Measurements from ENCODE around the gene PPP6R2. TPM values are rescaled to one million over a fixed set of nuclear protein-coding genes. Genes with fewer than 3 reads are reported as not detected.

PPP6R2 gene
- total RNA-seq, 4 donors from 2014 or later, result 82.8 to 201 (median 111) TPM

DNA sequence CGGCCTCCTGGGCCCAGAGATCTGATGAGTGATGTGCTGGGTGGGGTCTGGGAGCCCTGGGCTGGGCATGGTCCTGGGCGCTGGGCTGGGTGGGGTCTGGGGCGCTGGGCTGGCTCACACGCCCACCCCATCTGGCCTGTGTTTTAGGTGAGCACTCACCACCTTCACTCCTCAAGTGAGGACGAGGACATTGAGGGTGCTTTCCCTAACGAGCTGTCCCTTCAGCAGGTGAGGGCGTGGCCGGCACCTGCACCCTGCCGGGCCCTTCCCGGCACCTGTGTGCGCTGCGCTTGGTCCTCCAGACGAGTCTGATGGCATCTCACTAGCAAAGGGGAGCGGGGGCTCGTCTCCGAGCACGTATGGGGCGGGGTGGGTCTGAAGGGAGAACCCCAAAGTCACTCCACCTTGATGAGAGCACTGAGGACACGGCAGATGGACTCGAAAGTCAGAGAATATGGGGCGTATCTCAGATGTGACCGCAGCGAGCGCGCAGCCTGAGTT is 93.8 kb downstream of the PPP6R2 start:
- Histone ChIP-seq H3K4me1 (no peaks in the 10 kb centered on the region), H3K9me3 (no peaks in the 10 kb centered on the region), H3K27me3 (no peaks in the 10 kb centered on the region), H3K36me3 (peaks cover 0 to 84% (median 0%) of the 10 kb centered on the region in 3 donors), H3K27ac (no peak overlapping the region), H3K4me3 (no peak overlapping the region)
- TF ChIP-seq POLR2A (IDR thresholded peaks at IDR 0.05), result no peak
- TF ChIP-seq, protein P1, sequence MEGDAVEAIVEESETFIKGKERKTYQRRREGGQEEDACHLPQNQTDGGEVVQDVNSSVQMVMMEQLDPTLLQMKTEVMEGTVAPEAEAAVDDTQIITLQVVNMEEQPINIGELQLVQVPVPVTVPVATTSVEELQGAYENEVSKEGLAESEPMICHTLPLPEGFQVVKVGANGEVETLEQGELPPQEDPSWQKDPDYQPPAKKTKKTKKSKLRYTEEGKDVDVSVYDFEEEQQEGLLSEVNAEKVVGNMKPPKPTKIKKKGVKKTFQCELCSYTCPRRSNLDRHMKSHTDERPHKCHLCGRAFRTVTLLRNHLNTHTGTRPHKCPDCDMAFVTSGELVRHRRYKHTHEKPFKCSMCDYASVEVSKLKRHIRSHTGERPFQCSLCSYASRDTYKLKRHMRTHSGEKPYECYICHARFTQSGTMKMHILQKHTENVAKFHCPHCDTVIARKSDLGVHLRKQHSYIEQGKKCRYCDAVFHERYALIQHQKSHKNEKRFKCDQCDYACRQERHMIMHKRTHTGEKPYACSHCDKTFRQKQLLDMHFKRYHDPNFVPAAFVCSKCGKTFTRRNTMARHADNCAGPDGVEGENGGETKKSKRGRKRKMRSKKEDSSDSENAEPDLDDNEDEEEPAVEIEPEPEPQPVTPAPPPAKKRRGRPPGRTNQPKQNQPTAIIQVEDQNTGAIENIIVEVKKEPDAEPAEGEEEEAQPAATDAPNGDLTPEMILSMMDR (IDR thresholded peaks at IDR 0.05), result no peak
- DNase-seq, result no peak

DNA sequence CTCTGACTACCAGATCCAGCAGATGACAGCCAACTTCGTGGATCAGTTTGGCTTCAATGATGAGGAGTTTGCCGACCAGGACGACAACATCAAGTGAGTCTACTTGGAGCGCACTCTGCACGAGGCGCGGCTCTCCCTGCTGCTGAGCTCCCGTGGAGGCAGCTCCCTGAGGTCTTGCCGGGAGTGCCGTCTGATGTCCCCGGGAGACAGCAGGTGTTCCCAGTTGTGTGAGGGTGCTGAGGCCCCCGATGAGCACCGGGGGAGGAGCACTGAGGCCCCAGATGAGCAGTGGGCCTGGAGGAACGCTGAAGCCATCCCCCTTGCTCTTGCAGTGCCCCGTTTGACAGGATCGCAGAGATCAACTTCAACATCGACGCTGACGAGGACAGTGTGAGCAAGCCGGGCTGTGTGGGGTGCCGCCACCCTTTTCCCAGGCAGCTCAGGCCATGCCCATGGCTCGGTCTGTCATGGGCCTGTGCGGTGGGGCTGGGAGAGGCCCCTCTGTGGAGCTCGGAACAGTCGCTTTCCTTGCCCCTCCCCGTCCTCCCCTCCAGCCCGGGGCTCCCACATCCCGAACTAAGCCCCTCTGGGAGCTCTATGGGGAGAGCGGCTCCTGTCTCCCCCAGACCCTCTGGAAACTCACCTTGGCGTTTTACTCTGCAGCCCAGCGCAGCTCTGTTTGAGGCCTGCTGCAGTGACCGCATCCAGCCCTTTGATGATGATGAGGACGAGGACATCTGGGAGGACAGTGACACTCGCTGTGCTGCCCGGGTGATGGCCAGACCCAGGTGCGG is 94.6 kb downstream of the PPP6R2 start:
- TF ChIP-seq, protein P1 (IDR thresholded peaks at IDR 0.05), result no peak
- no peak for TF ChIP-seq POLR2A (IDR thresholded peaks at IDR 0.05)
- Histone ChIP-seq H3K27me3 (no peaks in the 10 kb centered on the region), H3K36me3 (peaks cover 0 to 76% (median 0%) of the 10 kb centered on the region in 3 donors), H3K4me3 (no peak overlapping the region), H3K27ac (no peak overlapping the region), H3K9me3 (no peaks in the 10 kb centered on the region), H3K4me1 (no peaks in the 10 kb centered on the region)
- DNase-seq, result no peak

DNA sequence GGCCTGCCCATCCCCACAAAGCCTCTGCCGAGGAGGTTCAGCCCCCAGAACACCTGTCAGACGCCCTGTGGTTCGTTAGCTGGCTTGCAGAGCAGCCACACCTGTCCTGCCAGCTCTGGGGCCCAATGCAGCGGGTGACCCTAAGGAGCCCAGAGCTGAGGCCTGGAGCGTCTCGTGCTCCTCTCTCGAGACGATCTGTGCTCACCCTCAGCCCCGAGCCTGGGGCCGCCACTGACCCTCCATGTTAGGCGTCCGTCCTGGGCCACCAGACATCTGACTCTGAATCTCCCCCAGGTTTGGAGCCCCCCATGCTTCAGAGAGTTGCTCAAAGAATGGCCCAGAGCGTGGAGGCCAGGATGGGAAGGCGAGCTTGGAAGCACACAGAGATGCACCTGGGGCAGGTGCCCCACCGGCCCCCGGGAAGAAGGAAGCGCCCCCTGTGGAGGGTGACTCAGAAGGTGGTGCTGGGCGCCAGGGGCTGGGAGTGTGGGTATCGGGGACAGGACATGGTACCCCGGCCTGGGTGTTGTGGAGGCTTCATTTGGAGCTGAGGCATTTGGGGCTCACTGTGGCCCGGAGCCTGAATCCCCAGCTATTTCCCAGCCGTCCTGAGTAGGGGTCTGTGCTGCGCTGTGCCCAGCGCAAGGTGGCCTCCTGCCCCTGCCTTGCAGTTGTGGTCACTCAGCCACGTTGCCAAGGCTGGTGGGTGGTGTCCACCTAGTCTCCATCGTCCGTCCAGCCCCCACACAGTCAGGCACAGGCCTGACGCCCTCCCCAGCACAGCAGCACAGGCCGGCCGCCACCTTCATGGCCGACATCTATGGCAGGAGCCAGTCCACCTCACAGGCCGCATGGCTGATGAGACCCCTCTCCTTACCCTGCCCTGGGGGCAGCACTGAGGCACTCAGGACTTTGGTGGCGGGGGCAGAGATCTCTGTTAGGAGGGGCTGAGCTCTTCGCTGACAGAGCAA is 95.5 kb downstream of the PPP6R2 start:
- no peak for DNase-seq
- Histone ChIP-seq H3K27ac (no peak overlapping the region), H3K4me1 (peaks cover 0 to 1% (median 0%) of the 10 kb centered on the region in 4 donors), H3K27me3 (no peaks in the 10 kb centered on the region), H3K4me3 (no peak overlapping the region), H3K9me3 (no peaks in the 10 kb centered on the region), H3K36me3 (peaks cover 0 to 72% (median 0%) of the 10 kb centered on the region in 3 donors)
- no peak for TF ChIP-seq POLR2A (IDR thresholded peaks at IDR 0.05)
- TF ChIP-seq, protein P1 (IDR thresholded peaks at IDR 0.05), result no peak

DNA sequence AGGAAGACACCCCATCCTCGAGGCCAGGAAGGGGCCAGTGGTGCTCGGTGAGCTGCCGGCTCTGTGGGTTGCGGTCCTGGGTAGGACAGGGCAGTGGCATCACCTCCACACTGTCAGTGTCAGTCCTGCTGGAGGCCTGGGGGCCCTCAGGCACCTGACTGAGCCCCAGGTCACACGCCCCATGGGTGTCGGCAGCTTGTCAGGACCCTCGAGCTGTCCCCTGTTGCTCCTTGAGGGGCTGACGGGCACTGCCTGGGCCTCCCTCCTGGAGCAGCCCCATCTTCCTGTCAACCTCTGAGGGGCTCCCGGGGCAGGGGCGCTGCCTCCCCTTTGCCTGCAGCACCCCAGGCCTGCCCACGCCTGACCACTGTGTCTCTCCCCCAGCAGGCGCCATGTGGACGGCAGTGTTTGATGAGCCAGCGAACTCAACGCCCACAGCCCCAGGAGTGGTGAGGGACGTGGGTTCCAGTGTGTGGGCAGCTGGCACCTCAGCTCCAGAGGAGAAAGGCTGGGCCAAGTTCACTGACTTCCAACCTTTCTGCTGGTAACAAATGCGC is 96.3 kb downstream of the PPP6R2 start:
- Histone ChIP-seq H3K27me3 (no peaks in the 10 kb centered on the region), H3K4me3 (no peak overlapping the region), H3K9me3 (no peaks in the 10 kb centered on the region), H3K4me1 (peaks cover 0 to 9% (median 0%) of the 10 kb centered on the region in 4 donors), H3K36me3 (peaks cover 0 to 72% (median 0%) of the 10 kb centered on the region in 3 donors), H3K27ac (no peak overlapping the region)
- no peak for TF ChIP-seq POLR2A (IDR thresholded peaks at IDR 0.05)
- TF ChIP-seq, protein P1 (IDR thresholded peaks at IDR 0.05), result no peak
- DNase-seq, result no peak

GRCh38 chr22:50439871-50440331 is 96.8 kb downstream of the PPP6R2 start:
- DNase-seq, result no peak
- H3K36me3 ChIP-seq, result peaks cover 0 to 73% (median 0%) of the 10 kb centered on the region in 3 donors

More at GRCh38 chr22:50439871-50440331, 96.8 kb downstream of the PPP6R2 start:
- H3K4me3 ChIP-seq, result no peak overlapping the region
- no peak for TF ChIP-seq POLR2A (IDR thresholded peaks at IDR 0.05)
- TF ChIP-seq, protein P1 (IDR thresholded peaks at IDR 0.05), result no peak
- no peak overlapping the region for H3K27ac ChIP-seq
- no peaks in the 10 kb centered on the region for H3K27me3 ChIP-seq
- no peaks in the 10 kb centered on the region for H3K9me3 ChIP-seq
- peaks cover 0 to 14% (median 2%) of the 10 kb centered on the region in 4 donors for H3K4me1 ChIP-seq
